GM06990 (cell line): ENCODE measurements around the gene PTPRD.

ENCODE experiments used
- DNase-seq: peaks from one replicate; pipeline ENCODE4 v3.0.0-alpha.2; 2011; ENCODE audit not compliant: insufficient read length; ENCODE audit errors: extremely low read depth
- H3K27me3 ChIP-seq: replicated peaks from 2 replicates; pipeline ENCODE4 v1.6.0; 2011; ENCODE audit warnings: low read length; ENCODE audit not compliant: control insufficient read depth, insufficient read depth
- H3K36me3 ChIP-seq: 2 replicates; pipeline ENCODE4 v1.5.1; 2011; ENCODE audit warnings: low read length; ENCODE audit not compliant: control insufficient read depth, insufficient read depth
- H3K4me3 ChIP-seq: replicated peaks from 2 replicates; pipeline ENCODE4 v1.5.1; 2011; ENCODE audit warnings: low read depth, mild to moderate bottlenecking, control low read depth, low read length
- TF ChIP-seq, protein P1 (sequence below): IDR thresholded peaks from 2 replicates; pipeline ENCODE4 v1.5.1; 2011; ENCODE audit warnings: low read length, control low read depth, mild to moderate bottlenecking, inconsistent platforms; ENCODE audit not compliant: insufficient read depth, poor library complexity, severe bottlenecking

Gene PTPRD

GRCh38 chr9:9305600-9305999 lies 1307.2 kb downstream of the PTPRD start:
- TF ChIP-seq, protein P1, sequence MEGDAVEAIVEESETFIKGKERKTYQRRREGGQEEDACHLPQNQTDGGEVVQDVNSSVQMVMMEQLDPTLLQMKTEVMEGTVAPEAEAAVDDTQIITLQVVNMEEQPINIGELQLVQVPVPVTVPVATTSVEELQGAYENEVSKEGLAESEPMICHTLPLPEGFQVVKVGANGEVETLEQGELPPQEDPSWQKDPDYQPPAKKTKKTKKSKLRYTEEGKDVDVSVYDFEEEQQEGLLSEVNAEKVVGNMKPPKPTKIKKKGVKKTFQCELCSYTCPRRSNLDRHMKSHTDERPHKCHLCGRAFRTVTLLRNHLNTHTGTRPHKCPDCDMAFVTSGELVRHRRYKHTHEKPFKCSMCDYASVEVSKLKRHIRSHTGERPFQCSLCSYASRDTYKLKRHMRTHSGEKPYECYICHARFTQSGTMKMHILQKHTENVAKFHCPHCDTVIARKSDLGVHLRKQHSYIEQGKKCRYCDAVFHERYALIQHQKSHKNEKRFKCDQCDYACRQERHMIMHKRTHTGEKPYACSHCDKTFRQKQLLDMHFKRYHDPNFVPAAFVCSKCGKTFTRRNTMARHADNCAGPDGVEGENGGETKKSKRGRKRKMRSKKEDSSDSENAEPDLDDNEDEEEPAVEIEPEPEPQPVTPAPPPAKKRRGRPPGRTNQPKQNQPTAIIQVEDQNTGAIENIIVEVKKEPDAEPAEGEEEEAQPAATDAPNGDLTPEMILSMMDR, result no peak
- Histone ChIP-seq H3K27me3 (no peaks in the 10 kb centered on the region), H3K4me3 (no peak overlapping the region), H3K36me3 (no peaks in the 10 kb centered on the region)
- DNase-seq, result no peak

DNA sequence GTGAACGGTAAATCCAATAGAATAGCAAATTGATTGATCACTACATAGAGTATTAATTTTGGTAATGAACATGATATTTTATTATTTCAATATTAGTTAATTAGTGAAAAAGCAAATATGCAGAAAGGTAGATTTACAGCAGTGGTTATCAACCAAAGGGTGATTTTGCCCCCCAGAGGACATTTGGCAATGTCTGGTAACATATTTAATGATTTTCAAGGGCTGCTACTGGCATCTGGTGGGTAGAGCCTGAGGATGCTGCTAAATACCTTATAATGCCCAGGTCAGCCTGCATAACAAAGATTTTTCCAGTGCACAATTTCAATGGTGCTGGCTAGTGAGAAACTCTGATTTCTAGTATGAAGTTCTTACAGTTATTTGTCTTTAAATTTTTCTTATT lies 1313.7 kb downstream of the PTPRD start:
- TF ChIP-seq, protein P1, result no peak
- no peaks in the 10 kb centered on the region for H3K27me3 ChIP-seq
- no peak for DNase-seq
- no peak overlapping the region for H3K4me3 ChIP-seq
- no peaks in the 10 kb centered on the region for H3K36me3 ChIP-seq

DNA sequence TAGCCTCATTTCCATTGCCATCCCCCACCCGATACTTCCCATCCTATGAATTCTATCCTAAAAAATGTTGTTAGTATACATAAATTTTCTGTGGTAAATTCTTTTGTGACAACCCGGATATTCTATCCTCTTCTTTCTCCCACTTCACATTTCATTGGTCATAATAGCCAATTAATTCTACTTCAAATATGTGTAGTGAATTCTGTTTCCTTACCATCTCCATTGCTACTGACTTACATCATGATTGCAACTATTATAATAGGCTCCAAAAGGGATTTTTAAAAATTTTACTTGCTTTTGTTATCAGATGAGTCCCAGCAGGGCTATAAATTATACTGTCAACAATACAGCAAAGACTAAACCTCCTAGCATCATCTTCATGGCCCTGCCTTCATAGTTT lies 1326.8 kb downstream of the PTPRD start:
- TF ChIP-seq, protein P1, result no peak

DNA sequence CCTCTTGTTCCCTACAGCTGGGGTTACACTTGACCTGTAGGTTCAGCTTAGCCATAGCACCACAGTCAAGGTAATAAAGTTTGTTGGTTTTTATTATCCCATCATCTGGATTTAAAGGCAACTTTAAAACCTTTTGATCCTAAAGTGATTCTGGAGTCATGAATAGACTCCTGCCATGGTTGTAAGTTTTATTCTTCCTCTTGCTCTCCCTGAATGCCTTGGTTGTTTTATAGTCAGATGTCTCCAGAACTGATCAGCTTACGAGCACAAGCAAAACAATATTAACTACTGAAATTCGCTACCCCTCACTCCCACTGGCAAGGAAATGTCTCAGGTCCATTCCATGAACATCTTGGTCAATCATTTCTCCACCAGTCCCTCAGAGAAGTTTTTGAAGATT lies 1328.6 kb downstream of the PTPRD start:
- no peak overlapping the region for H3K4me3 ChIP-seq

More for the DNA sequence above, 1326.8 kb downstream of the PTPRD start:
- no peaks in the 10 kb centered on the region for H3K36me3 ChIP-seq
- H3K27me3 ChIP-seq, result no peaks in the 10 kb centered on the region
- H3K4me3 ChIP-seq, result no peak overlapping the region
- DNase-seq, result no peak

DNA sequence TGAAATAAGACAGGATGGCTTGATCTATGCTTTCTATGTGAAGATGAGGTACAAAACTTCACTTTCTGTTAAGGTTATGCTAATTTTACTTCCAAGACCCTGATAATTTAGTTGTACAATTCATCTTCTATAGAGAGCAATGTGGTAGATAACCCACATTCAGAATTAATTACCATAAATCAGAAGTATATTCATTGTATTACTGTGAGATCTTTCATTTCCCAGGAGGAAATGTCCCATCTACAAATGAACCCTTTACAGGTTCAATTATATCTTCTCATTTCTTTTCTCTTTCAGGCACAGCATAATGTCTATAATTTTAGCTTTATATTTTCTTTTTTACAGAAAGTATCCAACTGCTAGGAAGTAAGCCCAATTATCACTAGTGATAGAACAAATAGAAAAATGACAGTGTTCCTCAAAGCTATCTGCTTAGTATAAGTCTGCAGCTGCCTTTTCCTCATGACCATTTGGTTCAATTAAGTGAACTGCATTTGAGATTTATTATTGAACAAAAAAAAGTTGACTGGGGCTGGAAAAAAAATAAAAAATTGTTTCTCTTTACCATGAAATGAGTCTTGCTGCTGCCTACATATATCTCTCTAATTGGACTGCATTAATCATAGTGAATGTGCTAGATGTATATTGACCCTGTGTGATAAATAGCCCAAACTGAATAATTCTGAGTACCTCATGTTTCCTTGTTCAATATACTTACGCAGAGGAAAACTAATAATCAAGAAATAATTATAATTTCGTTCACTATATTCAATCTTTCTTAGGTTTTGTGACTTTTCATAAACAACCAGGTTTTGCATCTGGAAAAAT lies 1329.4 kb downstream of the PTPRD start:
- DNase-seq, result no peak
- H3K27me3 ChIP-seq, result no peaks in the 10 kb centered on the region
- TF ChIP-seq, protein P1, result no peak
- H3K4me3 ChIP-seq, result no peak overlapping the region
- no peaks in the 10 kb centered on the region for H3K36me3 ChIP-seq

More for the DNA sequence above, 1328.6 kb downstream of the PTPRD start:
- TF ChIP-seq, protein P1, result no peak
- no peaks in the 10 kb centered on the region for H3K36me3 ChIP-seq
- H3K27me3 ChIP-seq, result no peaks in the 10 kb centered on the region
- DNase-seq, result no peak

GRCh38 chr9:9275601-9276000 lies 1337.2 kb downstream of the PTPRD start:
- no peak for DNase-seq
- Histone ChIP-seq H3K27me3 (no peaks in the 10 kb centered on the region), H3K36me3 (no peaks in the 10 kb centered on the region), H3K4me3 (no peak overlapping the region)
- TF ChIP-seq, protein P1, result no peak
